Muscle of arm (tissue), 14 donors: Measurements from ENCODE around the gene PLAAT4. TPM values are rescaled to one million over a fixed set of nuclear protein-coding genes. Genes with fewer than 3 reads are reported as not detected.

Source experiments
- DNase-seq: peaks from one replicate; pipeline ENCODE4 v3.0.0-alpha.2; 2013
- long read RNA-seq, 11 donors: transcript quantifications; one replicate each; lab custom pipeline, GENCODE V29; 2026
- polyA plus RNA-seq, 12 donors: library from polyadenylated mRNA; unstranded; fragments of 120-200 nt; gene quantifications; one replicate each; pipeline ENCODE4 v1.2.1, GENCODE V29; 2013; ENCODE audit not compliant: insufficient read length in 12 of 12

The PLAAT4 gene
- polyA plus RNA-seq: 1 to 10 TPM in 10 of 12 donors, not detected in 2; 2.5 to 6.3 (median 3.2) TPM
- long read RNA-seq, donor 1, transcript RARRES3-201 (4 exons, 749 nt): major isoform, 6 of 6 reads
- long read RNA-seq, donor 1, partial matches to known transcripts: 0 of 6 reads
- long read RNA-seq, donor 1, other reads (novel, unspliced or antisense): 0 of 6 reads
- long read RNA-seq, donor 2, partial matches to known transcripts: 0 of 1 reads
- long read RNA-seq, donor 2, other reads (novel, unspliced or antisense): 0 of 1 reads
- long read RNA-seq, donor 3, partial matches to known transcripts: 0 of 3 reads
- long read RNA-seq, donor 3, other reads (novel, unspliced or antisense): 0 of 3 reads
- long read RNA-seq, donor 4: 0 reads
- long read RNA-seq, donor 5: 0 reads
- long read RNA-seq, donor 6, partial matches to known transcripts: 0 of 1 reads
- long read RNA-seq, donor 6, other reads (novel, unspliced or antisense): 0 of 1 reads
- long read RNA-seq, donor 7: 0 reads
- long read RNA-seq, donor 8, partial matches to known transcripts: 0 of 3 reads
- long read RNA-seq, donor 8, other reads (novel, unspliced or antisense): 0 of 3 reads
- long read RNA-seq, donor 9, partial matches to known transcripts: 0 of 1 reads
- long read RNA-seq, donor 9, other reads (novel, unspliced or antisense): 0 of 1 reads
- long read RNA-seq, donor 10, partial matches to known transcripts: 0 of 2 reads
- long read RNA-seq, donor 10, other reads (novel, unspliced or antisense): 0 of 2 reads
- long read RNA-seq, donor 11: 0 reads

- peak; percentile 62 for DNase-seq
These were observed at the start of gene PLAAT4 for GRCh38 chr11:63536669-63537292. PLAAT4 (plus strand) TSS chr11:63536808; CDS start chr11:63536869, 61 bp downstream.

GRCh38 chr11:63488789-63489188 is 47.8 kb upstream of the PLAAT4 start:
- no peak for DNase-seq

- no peak for DNase-seq
These were observed 46.7 kb upstream of the PLAAT4 start for GRCh38 chr11:63489879-63490278.

- DNase-seq: no peak
These were observed 45.9 kb upstream of the PLAAT4 start, which contains the start of gene PLAAT5 for GRCh38 chr11:63490551-63491239. PLAAT5 (minus strand) TSS chr11:63491167; CDS start chr11:63491034, 133 bp downstream.

- DNase-seq: no peak
These were observed 45.4 kb upstream of the PLAAT4 start for GRCh38 chr11:63491240-63491587.

- DNase-seq: no peak
These were observed 44.8 kb upstream of the PLAAT4 start for GRCh38 chr11:63491636-63492372.

- DNase-seq: no peak
These were observed 44.2 kb upstream of the PLAAT4 start for GRCh38 chr11:63492441-63492840.

GRCh38 chr11:63493127-63493526 is 43.5 kb upstream of the PLAAT4 start:
- DNase-seq: no peak

GRCh38 chr11:63494975-63495374 is 41.6 kb upstream of the PLAAT4 start:
- no peak for DNase-seq

GRCh38 chr11:63499874-63500273 is 36.7 kb upstream of the PLAAT4 start:
- DNase-seq: no peak

GRCh38 chr11:63501236-63501635 is 35.4 kb upstream of the PLAAT4 start:
- no peak for DNase-seq

- no peak for DNase-seq
These were observed 34.3 kb upstream of the PLAAT4 start for GRCh38 chr11:63502252-63502820.

GRCh38 chr11:63503492-63503891 is 33.1 kb upstream of the PLAAT4 start:
- no peak for DNase-seq

GRCh38 chr11:63504054-63504453 is 32.6 kb upstream of the PLAAT4 start:
- no peak for DNase-seq

- no peak for DNase-seq
These were observed 31.5 kb upstream of the PLAAT4 start for GRCh38 chr11:63504933-63505586.

GRCh38 chr11:63505857-63506528 is 30.6 kb upstream of the PLAAT4 start, which contains the start of gene LGALS12:
LGALS12 (plus strand) TSS chr11:63506084; CDS start chr11:63506459, 375 bp downstream.
- no peak for DNase-seq

GRCh38 chr11:63506876-63507275 is 29.7 kb upstream of the PLAAT4 start:
- no peak for DNase-seq

GRCh38 chr11:63507511-63507910 is 29.1 kb upstream of the PLAAT4 start:
- DNase-seq: no peak

- no peak for DNase-seq
These were observed 28.6 kb upstream of the PLAAT4 start for GRCh38 chr11:63508009-63508408.
